ENCODE data around the gene GALC.
A peak's percentile ranks its signal among the peaks of the same experiment; 100 is the strongest.

Gene GALC

DNA sequence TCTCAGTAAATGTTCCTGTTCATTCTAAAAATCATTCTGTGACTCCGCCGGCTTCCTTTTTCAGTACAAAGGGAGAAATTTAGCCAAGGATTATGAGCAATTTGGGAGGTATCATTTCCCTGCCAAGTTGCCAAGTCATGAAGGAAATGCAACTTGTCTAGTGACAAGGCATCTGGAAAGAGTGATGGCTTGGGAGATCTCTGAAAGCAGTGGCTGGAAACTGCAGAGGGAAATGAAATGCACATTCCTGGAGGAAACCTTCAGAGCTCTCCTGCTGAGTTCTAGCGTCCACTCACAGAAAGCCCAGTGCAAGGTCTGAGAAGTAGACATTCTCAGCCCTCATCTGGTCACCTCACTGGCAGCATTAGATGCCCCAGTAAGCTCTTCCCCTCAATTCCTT, 91.7 kb downstream of the GALC start:
- DNase-seq (ENCODE audit: low read depth, low spot score), result no peak
- no peak overlapping the region for H3K4me3 ChIP-seq (ENCODE audit: low read depth, low read length)
- in situ Hi-C loops (cut with HindIII; ENCODE audit: low sequenced_read_pairs), result no loop called here
- TF ChIP-seq, protein P1, sequence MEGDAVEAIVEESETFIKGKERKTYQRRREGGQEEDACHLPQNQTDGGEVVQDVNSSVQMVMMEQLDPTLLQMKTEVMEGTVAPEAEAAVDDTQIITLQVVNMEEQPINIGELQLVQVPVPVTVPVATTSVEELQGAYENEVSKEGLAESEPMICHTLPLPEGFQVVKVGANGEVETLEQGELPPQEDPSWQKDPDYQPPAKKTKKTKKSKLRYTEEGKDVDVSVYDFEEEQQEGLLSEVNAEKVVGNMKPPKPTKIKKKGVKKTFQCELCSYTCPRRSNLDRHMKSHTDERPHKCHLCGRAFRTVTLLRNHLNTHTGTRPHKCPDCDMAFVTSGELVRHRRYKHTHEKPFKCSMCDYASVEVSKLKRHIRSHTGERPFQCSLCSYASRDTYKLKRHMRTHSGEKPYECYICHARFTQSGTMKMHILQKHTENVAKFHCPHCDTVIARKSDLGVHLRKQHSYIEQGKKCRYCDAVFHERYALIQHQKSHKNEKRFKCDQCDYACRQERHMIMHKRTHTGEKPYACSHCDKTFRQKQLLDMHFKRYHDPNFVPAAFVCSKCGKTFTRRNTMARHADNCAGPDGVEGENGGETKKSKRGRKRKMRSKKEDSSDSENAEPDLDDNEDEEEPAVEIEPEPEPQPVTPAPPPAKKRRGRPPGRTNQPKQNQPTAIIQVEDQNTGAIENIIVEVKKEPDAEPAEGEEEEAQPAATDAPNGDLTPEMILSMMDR (IDR thresholded peaks at IDR 0.05; ENCODE audit: low read depth, low read length), result no peak

- DNase-seq (ENCODE audit: low read depth, low spot score), result no peak
- no peak overlapping the region for H3K4me3 ChIP-seq (ENCODE audit: low read depth, low read length)
- TF ChIP-seq, protein P1 (IDR thresholded peaks at IDR 0.05; ENCODE audit: low read depth, low read length), result no peak
- in situ Hi-C loops (cut with HindIII; ENCODE audit: low sequenced_read_pairs), result no loop called here
These were observed 93.8 kb downstream of the GALC start for GRCh38 chr14:87899228-87899627.

GRCh38 chr14:87898301-87898700, 94.7 kb downstream of the GALC start:
- TF ChIP-seq, protein P1 (IDR thresholded peaks at IDR 0.05; ENCODE audit: low read depth, low read length), result no peak
- in situ Hi-C loops (cut with HindIII; ENCODE audit: low sequenced_read_pairs), result no loop called here
- no peak overlapping the region for H3K4me3 ChIP-seq (ENCODE audit: low read depth, low read length)
- DNase-seq (ENCODE audit: low read depth, low spot score), result no peak

DNA sequence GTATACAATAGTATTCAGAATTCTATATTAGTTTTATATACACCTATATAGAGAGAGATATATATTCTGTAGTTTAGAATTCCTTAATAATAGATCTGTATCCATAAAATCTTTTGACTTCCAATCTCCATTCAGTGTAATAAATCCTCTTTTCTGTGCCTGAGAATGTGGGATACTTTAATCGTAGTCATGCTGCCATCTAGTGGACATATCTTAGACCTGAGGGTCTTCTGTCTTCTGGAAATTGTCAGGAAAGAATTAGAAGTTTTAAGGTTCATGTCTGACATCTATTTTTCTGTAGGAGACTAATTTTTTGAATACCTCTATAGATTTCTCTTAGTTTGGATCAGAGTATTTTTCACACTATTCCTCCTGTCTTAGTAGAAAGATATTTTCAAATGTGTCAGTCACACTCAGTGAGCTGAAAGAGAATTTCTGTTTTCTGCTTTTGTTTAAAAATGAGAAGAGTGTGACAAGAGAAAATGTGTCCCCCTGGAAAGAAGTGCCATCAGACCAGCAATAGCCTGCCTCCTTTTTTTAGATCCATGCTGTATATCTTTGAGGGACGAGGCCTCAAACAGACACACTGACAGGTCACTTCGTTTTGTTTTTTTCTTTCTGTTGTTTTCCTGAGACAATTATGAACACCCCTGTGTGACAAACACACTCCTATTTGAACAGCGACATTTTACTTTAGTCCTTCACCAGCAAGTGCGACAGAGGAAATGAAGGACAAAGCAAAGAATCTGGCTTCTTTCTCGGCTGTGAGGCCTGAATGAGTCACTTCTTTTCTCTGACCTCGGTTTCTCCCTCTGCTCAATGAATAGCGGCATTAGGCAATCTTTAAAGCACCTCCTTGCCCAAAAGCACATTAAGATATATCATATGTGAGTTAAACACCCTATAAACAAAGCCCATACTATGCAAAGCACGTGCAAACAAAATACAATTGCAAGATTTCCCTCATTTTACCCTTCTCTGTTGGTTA, 96.3 kb downstream of the GALC start:
- in situ Hi-C loops (cut with HindIII; ENCODE audit: low sequenced_read_pairs), result no loop called here
- H3K4me3 ChIP-seq (ENCODE audit: low read depth, low read length), result no peak overlapping the region
- TF ChIP-seq, protein P1 (IDR thresholded peaks at IDR 0.05; ENCODE audit: low read depth, low read length), result peak; percentile 70
- DNase-seq (ENCODE audit: low read depth, low spot score), result peak; percentile 64

DNA sequence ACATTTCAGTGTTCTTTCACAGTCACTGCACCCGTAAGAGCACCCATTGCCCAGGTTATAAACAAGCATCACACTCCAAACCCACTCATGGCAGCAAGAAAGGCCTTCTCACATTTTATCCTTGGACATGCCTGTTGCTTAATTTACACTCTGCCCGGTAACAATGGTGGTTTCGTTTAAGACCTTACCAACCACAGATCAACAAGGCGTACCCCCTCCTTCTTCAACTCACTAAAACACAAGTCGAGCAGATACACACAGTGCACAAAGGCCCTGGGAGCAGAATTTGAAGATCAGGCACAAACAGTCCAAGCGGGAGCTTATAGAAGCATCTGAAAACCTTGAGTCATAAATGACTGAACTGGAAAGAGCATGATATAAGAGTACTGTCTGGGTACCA, 98.1 kb downstream of the GALC start:
- DNase-seq (ENCODE audit: low read depth, low spot score), result no peak
- TF ChIP-seq, protein P1 (IDR thresholded peaks at IDR 0.05; ENCODE audit: low read depth, low read length), result no peak
- in situ Hi-C loops (cut with HindIII; ENCODE audit: low sequenced_read_pairs), result no loop called here
- no peak overlapping the region for H3K4me3 ChIP-seq (ENCODE audit: low read depth, low read length)

DNA sequence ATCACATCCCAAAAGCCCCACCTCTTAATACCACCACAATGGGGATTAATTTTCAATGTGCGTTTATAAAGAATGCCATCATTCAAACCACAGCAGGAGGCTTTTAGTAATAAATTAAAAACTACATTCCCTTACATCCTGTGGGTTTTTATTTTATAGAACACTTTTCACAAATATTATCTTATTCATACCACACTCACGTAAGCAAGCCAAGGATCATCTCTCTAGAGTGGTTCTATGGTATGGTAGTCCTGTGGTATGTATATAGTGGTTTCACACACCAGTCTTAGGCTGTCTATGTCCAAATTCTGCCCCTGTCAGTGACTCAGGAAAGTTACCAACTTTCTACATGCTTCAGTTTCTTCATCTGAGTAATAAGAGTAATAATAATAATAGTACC, 100.2 kb downstream of the GALC start:
- no peak overlapping the region for H3K4me3 ChIP-seq (ENCODE audit: low read depth, low read length)
- no peak for DNase-seq (ENCODE audit: low read depth, low spot score)
- in situ Hi-C loops (cut with HindIII; ENCODE audit: low sequenced_read_pairs), result no loop called here
- TF ChIP-seq, protein P1 (IDR thresholded peaks at IDR 0.05; ENCODE audit: low read depth, low read length), result no peak

Measured in astrocyte of the spinal cord (primary cell).